Fibroblast of pulmonary artery (primary cell): ENCODE results near the gene CBFA2T3.

Experiments used
- DNase-seq: peaks from one replicate; pipeline ENCODE4 v3.0.0-alpha.2; 2010; ENCODE audit warnings: low read depth
- H3K4me3 ChIP-seq: replicated peaks from 2 replicates; pipeline ENCODE4 v1.5.1; 2011; ENCODE audit warnings: low read depth, mild to moderate bottlenecking, control low read depth, low read length, moderate library complexity
- TF ChIP-seq, protein P1 (sequence below): IDR thresholded peaks from 2 replicates; pipeline ENCODE4 v1.5.1; 2011; ENCODE audit warnings: mild to moderate bottlenecking, control low read depth, low read length, inconsistent platforms; ENCODE audit errors: missing control alignments

CBFA2T3 gene

GRCh38 chr16:88963583-88963982 is 13.4 kb downstream of the CBFA2T3 start:
- TF ChIP-seq, protein P1, sequence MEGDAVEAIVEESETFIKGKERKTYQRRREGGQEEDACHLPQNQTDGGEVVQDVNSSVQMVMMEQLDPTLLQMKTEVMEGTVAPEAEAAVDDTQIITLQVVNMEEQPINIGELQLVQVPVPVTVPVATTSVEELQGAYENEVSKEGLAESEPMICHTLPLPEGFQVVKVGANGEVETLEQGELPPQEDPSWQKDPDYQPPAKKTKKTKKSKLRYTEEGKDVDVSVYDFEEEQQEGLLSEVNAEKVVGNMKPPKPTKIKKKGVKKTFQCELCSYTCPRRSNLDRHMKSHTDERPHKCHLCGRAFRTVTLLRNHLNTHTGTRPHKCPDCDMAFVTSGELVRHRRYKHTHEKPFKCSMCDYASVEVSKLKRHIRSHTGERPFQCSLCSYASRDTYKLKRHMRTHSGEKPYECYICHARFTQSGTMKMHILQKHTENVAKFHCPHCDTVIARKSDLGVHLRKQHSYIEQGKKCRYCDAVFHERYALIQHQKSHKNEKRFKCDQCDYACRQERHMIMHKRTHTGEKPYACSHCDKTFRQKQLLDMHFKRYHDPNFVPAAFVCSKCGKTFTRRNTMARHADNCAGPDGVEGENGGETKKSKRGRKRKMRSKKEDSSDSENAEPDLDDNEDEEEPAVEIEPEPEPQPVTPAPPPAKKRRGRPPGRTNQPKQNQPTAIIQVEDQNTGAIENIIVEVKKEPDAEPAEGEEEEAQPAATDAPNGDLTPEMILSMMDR: no peak
- DNase-seq: no peak
- no peak overlapping the region for H3K4me3 ChIP-seq

DNA sequence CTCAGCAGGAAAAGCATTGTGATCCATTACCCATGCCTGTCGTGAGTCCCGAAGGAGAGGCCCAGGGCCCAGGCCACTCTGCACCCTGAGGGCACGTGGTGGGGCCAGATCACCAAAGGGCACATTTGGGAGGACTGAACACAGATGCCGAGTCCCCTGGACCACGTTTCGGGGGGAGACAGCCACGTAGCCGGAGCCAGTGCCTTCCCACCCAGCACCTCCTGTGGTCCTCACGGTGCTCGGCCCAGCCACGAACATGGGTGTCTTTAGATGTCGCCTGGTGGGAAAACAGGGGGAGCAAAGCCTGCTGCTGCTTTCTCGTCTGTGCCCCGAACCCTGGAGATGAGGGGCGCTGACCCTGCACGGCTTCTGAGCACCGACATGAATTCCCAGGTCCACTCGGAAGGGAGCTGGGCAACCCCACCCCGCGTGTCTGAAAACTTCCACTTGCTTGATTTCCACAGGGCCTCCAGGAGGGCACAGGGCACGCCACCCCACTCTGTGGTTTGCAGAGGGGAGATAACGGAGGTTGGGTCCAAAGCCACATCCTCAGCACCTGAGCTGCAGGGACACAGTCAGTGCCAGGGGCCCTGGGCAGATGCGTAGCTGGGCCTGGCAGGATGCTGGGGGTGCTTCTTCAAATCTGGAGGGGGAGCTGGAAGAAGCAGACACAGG is 14.4 kb downstream of the CBFA2T3 start:
- H3K4me3 ChIP-seq: no peak overlapping the region
- DNase-seq: no peak
- TF ChIP-seq, protein P1: no peak

GRCh38 chr16:88961011-88961410 is 16.0 kb downstream of the CBFA2T3 start:
- no peak overlapping the region for H3K4me3 ChIP-seq
- TF ChIP-seq, protein P1: no peak
- no peak for DNase-seq

DNA sequence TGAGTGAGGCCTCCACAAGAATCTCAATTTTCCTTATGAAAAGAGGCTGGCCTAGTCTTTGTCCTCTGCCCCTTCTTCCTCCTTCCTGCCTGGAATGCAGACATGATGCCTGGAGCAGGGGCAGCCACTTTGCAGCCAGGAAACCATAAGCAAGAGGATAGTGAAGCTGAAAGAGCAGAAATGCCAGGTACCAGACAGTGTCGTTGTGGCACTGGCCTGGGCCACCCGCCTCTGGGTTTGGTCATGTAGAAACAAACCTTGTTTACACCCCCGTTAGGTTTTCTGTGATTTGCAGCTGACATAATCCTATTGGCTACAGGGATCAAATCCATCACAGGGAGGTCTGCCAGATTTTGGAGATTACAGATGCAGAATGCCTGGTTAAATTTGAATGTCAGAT is 16.5 kb downstream of the CBFA2T3 start:
- no peak overlapping the region for H3K4me3 ChIP-seq
- DNase-seq: no peak
- TF ChIP-seq, protein P1: no peak

DNA sequence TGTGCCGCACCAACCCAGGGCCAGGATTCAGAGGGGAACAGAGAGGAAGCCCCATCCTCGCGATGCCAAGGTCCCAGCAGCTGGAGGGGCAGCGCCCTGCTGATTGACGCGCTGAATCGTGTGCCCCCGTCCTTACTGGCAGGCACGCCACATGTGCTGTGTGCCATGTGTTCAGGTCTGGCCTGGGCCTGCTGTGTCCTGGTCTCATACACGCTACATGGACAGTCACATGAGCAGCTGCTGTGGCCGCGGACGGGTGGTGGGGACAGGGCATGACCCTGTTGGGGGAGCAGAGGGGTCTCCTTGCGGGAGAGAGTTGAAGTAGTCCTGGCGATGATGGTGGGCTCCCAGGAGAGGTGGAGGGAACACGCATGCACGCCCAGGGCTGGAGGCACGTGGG is 18.0 kb downstream of the CBFA2T3 start:
- no peak for DNase-seq
- TF ChIP-seq, protein P1: no peak
- H3K4me3 ChIP-seq: no peak overlapping the region

DNA sequence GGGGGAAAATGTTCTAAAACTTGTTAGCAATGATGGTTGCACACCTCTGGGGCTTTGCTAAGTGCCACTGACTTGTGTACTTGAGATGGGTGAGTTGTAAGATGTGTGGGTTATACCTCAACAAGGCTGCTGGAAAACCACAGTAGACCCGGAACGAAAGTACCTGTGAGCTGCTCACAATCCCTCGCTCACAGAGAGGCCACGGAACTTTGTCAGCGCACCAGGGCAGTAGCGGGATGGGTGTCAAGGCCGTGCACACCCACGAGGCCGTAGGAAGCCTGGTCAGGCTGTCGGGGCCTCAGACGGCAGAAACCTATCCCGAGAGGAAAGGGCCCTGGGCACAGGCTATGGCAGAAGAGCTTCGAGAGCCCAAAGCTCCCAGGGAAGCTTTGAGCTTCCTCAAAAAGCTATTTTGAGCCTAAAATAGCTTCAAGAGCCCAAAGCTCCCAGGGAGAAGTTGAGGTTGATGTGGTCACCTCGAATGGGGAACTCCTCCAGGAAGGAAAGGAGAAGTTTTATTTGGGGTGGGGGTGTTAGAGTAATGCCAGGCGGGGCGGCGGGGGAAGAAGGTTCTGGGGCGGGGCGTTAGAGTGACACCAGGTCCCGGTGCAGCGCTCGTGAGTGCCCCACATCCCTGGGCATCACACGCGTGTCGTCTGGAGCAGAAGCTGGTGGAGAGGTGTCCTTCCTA is 19.0 kb downstream of the CBFA2T3 start:
- TF ChIP-seq, protein P1: no peak
- H3K4me3 ChIP-seq: no peak overlapping the region
- DNase-seq: no peak

DNA sequence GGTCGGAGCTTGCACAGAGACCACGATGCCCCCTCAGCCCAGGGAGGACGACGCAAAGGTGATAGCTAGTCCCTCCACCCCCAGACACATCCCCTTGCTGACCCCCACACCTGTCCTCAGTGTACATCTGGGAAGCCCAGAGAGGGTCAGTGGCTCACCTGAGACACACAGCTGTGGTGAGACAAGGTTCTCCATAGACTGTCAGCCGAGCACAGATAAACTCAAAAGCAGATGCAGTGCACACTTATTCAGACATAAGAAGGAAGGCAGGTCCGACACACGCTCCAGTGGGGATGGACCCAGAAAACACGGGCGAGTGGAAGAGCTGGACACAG is 19.6 kb downstream of the CBFA2T3 start:
- TF ChIP-seq, protein P1: no peak
- no peak for DNase-seq
- H3K4me3 ChIP-seq: no peak overlapping the region
